Endothelial cell of umbilical vein (primary cell): ENCODE measurements around the gene CXXC5. TPM values are rescaled to one million over a fixed set of nuclear protein-coding genes. Genes with fewer than 3 reads are reported as not detected.

Experiments used
- BruUV-seq: library from RNA; stranded (reverse); fragments of 400-500 nt; replicated peaks from 2 replicates; lab custom pipeline; 2021; lab: Mats Ljungman, UMichigan
- CTCF ChIA-PET: fragments of 300-600, 350-600 bp; sonication (Branson Sonifier 250); formaldehyde crosslinking; loops from one replicate; lab custom pipeline; 2021; ENCODE audit warnings: antibody characterized with exemption, inconsistent platforms; lab: Charles Lee
- POLR2A ChIA-PET: fragments of 300-600, 350-600 bp; sonication (Branson Sonifier 250); formaldehyde crosslinking; loops from one replicate; lab custom pipeline; 2021; ENCODE audit warnings: antibody characterized with exemption, inconsistent platforms; lab: Charles Lee
- DNase-seq: peaks from one replicate; pipeline ENCODE4 v3.0.0-alpha.2; 2011; ENCODE audit warnings: low read depth, low spot score
- FAIRE-seq: peaks from 2 replicates; lab custom pipeline; 2011; peaks lifted over from hg19 to GRCh38; lab: Jason Lieb, UNC
- H2AFZ ChIP-seq: 2 replicates; pipeline ENCODE4 v1.6.0; 2012; ENCODE audit warnings: low read depth, low read length, control low read depth, inconsistent platforms
- H3K27ac ChIP-seq: 2 replicates; pipeline ENCODE4 v1.5.1; 2011; ENCODE audit warnings: low read depth, mild to moderate bottlenecking, control low read depth, low read length, moderate library complexity; ENCODE audit not compliant: insufficient read depth
- H3K27me3 ChIP-seq, 2 experiments: 2 replicates each; pipeline versions ENCODE4 v1.6.0 to v1.6.1; 2011; ENCODE audit warnings: low read length in 2 of 2, mixed read lengths in 1 of 2; ENCODE audit not compliant: control insufficient read depth in 2 of 2, insufficient read depth in 2 of 2
- H3K36me3 ChIP-seq, 2 experiments: 2 replicates in 1 of 2; 3 replicates in 1 of 2; pipeline ENCODE4 v1.5.1; 2011; ENCODE audit warnings: low read length in 2 of 2, mild to moderate bottlenecking in 1 of 2, moderate library complexity in 1 of 2; ENCODE audit not compliant: control insufficient read depth in 2 of 2, insufficient read depth in 2 of 2; ENCODE audit errors: extremely low read depth in 1 of 2
- H3K4me1 ChIP-seq: 3 replicates; pipeline ENCODE4 v1.5.1; 2011; ENCODE audit warnings: mild to moderate bottlenecking, low read length; ENCODE audit not compliant: control insufficient read depth, insufficient read depth; ENCODE audit errors: extremely low read depth
- H3K4me2 ChIP-seq: 2 replicates; pipeline ENCODE4 v1.6.1; 2011; ENCODE audit warnings: low read length, control low read depth, mixed read lengths; ENCODE audit not compliant: insufficient read depth
- H3K4me3 ChIP-seq, 3 experiments: fragments of 200-600 bp in 1 of 3; sonication (generic), shearing (Covaris generic) in 1 of 3; replicated peaks in 1 of 3; 2 replicates each; pipeline ENCODE4 v1.5.1; 2011 to 2016; ENCODE audit warnings: control low read depth in 3 of 3, low read length in 3 of 3, mild to moderate bottlenecking in 2 of 3, inconsistent platforms in 1 of 3, low read depth in 1 of 3, moderate library complexity in 1 of 3; ENCODE audit not compliant: insufficient read depth in 1 of 3
- H3K79me2 ChIP-seq: 2 replicates; pipeline ENCODE4 v1.6.0; 2012; ENCODE audit warnings: low read length, inconsistent platforms; ENCODE audit not compliant: control insufficient read depth, insufficient read depth
- H3K9ac ChIP-seq: replicated peaks from 2 replicates; pipeline ENCODE3; 2011; ENCODE audit warnings: low read length, control low read depth; ENCODE audit not compliant: insufficient read depth; ENCODE audit errors: extremely low read depth
- H3K9me1 ChIP-seq: replicated peaks from 3 replicates; pipeline ENCODE4 v1.6.0; 2011; ENCODE audit warnings: mild to moderate bottlenecking, low read length; ENCODE audit not compliant: control insufficient read depth, insufficient read depth; ENCODE audit errors: extremely low read depth
- H3K9me3 ChIP-seq: replicated peaks from 2 replicates; pipeline ENCODE4 v1.5.1; 2012; ENCODE audit warnings: low read length, inconsistent platforms; ENCODE audit not compliant: control insufficient read depth, insufficient read depth
- H4K20me1 ChIP-seq: replicated peaks from 2 replicates; pipeline ENCODE3; 2011; ENCODE audit warnings: mild to moderate bottlenecking, low read length; ENCODE audit not compliant: control insufficient read depth, insufficient read depth; ENCODE audit errors: extremely low read depth
- EZH2 ChIP-seq: IDR thresholded peaks from 2 replicates; pipeline ENCODE4 v1.6.1; 2012; ENCODE audit warnings: borderline replicate concordance, low read depth, mild to moderate bottlenecking, moderate library complexity, low read length, inconsistent platforms; ENCODE audit not compliant: severe bottlenecking
- FOS ChIP-seq: IDR thresholded peaks from 2 replicates; pipeline ENCODE4 v1.6.1; 2011; ENCODE audit warnings: mild to moderate bottlenecking, low read length, moderate library complexity, borderline replicate concordance; ENCODE audit not compliant: insufficient read depth
- GATA2 ChIP-seq: IDR thresholded peaks from 2 replicates; pipeline ENCODE4 v1.7.0; 2011; ENCODE audit warnings: low read depth, mild to moderate bottlenecking, moderate library complexity, mixed read lengths, low read length; ENCODE audit not compliant: insufficient read length, insufficient read depth
- JUN ChIP-seq: IDR thresholded peaks from 2 replicates; pipeline ENCODE4 v1.6.1; 2011; ENCODE audit warnings: borderline replicate concordance, low read depth; ENCODE audit not compliant: insufficient read length, insufficient read depth
- MYC ChIP-seq: IDR thresholded peaks from one replicate; pipeline ENCODE4 v1.6.1; 2011; ENCODE audit warnings: mild to moderate bottlenecking, low read depth, low read length
- POLR2A ChIP-seq: IDR thresholded peaks from 2 replicates; pipeline ENCODE4 v1.6.1; 2012; ENCODE audit warnings: low read depth, mild to moderate bottlenecking, control low read depth, low read length
- POLR2AphosphoS5 ChIP-seq: IDR thresholded peaks from 2 replicates; pipeline ENCODE4 v1.6.1; 2012; ENCODE audit warnings: low read depth, mild to moderate bottlenecking, control low read depth, low read length, moderate library complexity; ENCODE audit not compliant: insufficient read depth
- dilution Hi-C: fragments of 300-500 bp; cut with MboI; formaldehyde crosslinking; loops from one replicate; pipeline ENCODE4 v1.15.0; 2019; ENCODE audit warnings: low sequenced_read_pairs; ENCODE audit not compliant: extremely low pct_ligation_motif_present
- intact Hi-C: fragments of 100-400 bp; cut with micrococcal nuclease; formaldehyde crosslinking; loops from one replicate; pipeline ENCODE4 v1.10.0; 2022
- polyA plus RNA-seq, 4 experiments: library from polyadenylated mRNA; depleted of rRNA in 3 of 4; stranded (reverse) in 3 of 4; unstranded in 1 of 4; fragments of >200 nt; gene quantifications; 2 replicates each; pipeline versions ENCODE4 v1.2.1 to v1.2.3, GENCODE V29; 2011 to 2012; ENCODE audit warnings: missing spikeins in 1 of 4
- total RNA-seq: library from RNA; stranded (reverse); gene quantifications from 2 replicates; pipeline ENCODE4 v1.2.3, GENCODE V29; 2021
- TF ChIP-seq, protein P1 (sequence below): IDR thresholded peaks from 2 replicates; pipeline ENCODE4 v1.6.1; 2011; ENCODE audit not compliant: insufficient read depth, insufficient read length
- TF ChIP-seq, protein P2 (sequence below), 2 donors: IDR thresholded peaks; 1 replicate in 1 of 2; 2 replicates in 1 of 2; pipeline ENCODE4 v1.5.1; 2011; ENCODE audit warnings: low read length in 2 of 2, mild to moderate bottlenecking in 2 of 2, moderate library complexity in 2 of 2, control low read depth in 1 of 2, inconsistent platforms in 1 of 2, low read depth in 1 of 2; ENCODE audit not compliant: insufficient read depth in 1 of 2; ENCODE audit errors: extremely low read depth in 1 of 2

The CXXC5 gene
- total and polyA plus RNA-seq, 2 donors (not counting 3 experiments of a cell fraction or from before 2014, with no cell fraction given), result 2.7 to 5.5 TPM

DNA sequence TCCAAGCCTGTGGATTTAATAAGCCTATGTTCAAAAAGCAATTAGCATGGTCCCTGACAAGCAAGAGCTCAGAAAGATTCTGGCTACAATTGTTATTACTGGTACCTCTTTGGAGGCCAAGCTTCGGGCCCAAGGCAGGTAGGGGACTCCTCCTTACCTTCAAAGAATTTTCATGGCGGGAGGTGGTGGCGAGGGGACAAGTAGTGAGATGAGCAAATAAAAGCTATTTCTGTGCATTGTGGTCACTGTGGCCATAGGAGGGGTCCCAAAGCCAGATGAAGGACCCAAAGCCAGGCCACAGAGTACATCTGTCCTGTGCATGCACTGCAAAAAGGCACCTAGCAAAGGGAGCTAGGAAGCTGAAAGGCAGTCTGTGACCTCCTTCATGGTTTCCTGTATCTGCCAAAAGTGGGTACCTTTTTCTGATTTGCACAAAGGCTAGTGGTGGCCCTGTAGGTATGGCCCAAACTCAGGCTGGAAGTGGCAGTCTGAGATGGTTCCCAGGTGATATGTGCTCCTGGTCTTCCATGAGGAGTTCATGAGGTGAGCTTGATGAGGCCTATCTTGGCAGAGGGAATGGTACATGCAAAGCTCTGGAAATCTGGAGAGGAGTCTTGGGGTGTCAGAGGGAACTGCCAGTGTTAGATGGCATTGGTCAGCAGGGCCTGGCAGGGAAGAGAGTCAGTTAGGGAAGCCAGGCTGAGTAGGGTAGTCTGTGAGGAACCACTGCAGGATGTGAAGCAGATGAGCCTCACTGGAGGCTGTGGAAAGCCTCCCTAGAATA, 3.3 kb upstream of the CXXC5 start:
- Histone ChIP-seq H3K4me2 (no peak overlapping the region), H3K36me3 (no peaks in the 10 kb centered on the region), H3K27ac (no peak overlapping the region), H3K79me2 (no peaks in the 10 kb centered on the region), H3K4me1 (peaks cover 13% of the 10 kb centered on the region), H3K9ac (no peak overlapping the region), H3K9me1 (no peaks in the 10 kb centered on the region), H3K9me3 (no peaks in the 10 kb centered on the region), H3K4me3 (no peak overlapping the region), H4K20me1 (no peaks in the 10 kb centered on the region), H3K27me3 (peaks cover 7 to 12% of the 10 kb centered on the region in 2 experiments), H2AFZ (no peak overlapping the region)
- DNase-seq (no peak), FAIRE-seq (no peak)
- dilution Hi-C loops, result loop anchor here (10.0 kb wide), 1 partner anchor 120 kb away; no protein-coding TSS in a partner anchor
- no TSS peak for BruUV-seq
- ChIA-PET CTCF (interaction anchor here (0.7 to 3.9 kb wide), 4 partner anchors 11 to 142 kb away, joined by 3 to 13 read pairs (median 8); no protein-coding TSS in a partner anchor), POLR2A (no interaction called here)
- intact Hi-C loops, result no loop called here
- TF ChIP-seq EZH2, result no peak
- no peak for TF ChIP-seq GATA2
- TF ChIP-seq MYC, result no peak
- TF ChIP-seq, protein P1, sequence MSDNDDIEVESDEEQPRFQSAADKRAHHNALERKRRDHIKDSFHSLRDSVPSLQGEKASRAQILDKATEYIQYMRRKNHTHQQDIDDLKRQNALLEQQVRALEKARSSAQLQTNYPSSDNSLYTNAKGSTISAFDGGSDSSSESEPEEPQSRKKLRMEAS, result no peak
- TF ChIP-seq, protein P2, sequence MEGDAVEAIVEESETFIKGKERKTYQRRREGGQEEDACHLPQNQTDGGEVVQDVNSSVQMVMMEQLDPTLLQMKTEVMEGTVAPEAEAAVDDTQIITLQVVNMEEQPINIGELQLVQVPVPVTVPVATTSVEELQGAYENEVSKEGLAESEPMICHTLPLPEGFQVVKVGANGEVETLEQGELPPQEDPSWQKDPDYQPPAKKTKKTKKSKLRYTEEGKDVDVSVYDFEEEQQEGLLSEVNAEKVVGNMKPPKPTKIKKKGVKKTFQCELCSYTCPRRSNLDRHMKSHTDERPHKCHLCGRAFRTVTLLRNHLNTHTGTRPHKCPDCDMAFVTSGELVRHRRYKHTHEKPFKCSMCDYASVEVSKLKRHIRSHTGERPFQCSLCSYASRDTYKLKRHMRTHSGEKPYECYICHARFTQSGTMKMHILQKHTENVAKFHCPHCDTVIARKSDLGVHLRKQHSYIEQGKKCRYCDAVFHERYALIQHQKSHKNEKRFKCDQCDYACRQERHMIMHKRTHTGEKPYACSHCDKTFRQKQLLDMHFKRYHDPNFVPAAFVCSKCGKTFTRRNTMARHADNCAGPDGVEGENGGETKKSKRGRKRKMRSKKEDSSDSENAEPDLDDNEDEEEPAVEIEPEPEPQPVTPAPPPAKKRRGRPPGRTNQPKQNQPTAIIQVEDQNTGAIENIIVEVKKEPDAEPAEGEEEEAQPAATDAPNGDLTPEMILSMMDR (IDR thresholded peaks at IDR 0.05; ENCODE audit: extremely low read depth in 1 of 2, insufficient read depth in 1 of 2, low read depth in 1 of 2, low read length in 2 of 2), result no peak
- TF ChIP-seq FOS, result no peak
- TF ChIP-seq JUN, result no peak
- TF ChIP-seq POLR2A, result no peak
- TF ChIP-seq POLR2AphosphoS5, result no peak
